HEK293 (cell line): Measurements from ENCODE around the gene EDEM1.

ENCODE experiments used
- CTCF ChIA-PET: fragments of 350-600 bp; formaldehyde crosslinking; extraction: SDS; loops from one replicate; lab custom pipeline; 2021; ENCODE audit warnings: antibody characterized with exemption; lab: Yijun Ruan, JAX
- POLR2A ChIA-PET: fragments of 300-600 bp; formaldehyde crosslinking; extraction: SDS; loops from one replicate; lab custom pipeline; 2020; ENCODE audit warnings: antibody characterized with exemption, inconsistent platforms; lab: Yijun Ruan, JAX
- H3K27ac ChIP-seq: fragments of 200-500 bp; sonication (Bioruptor generic); 2 replicates; pipeline ENCODE4 v1.5.1; 2014; ENCODE audit warnings: low read depth, low read length, control low read depth, inconsistent platforms; ENCODE audit errors: extremely low read depth
- H3K36me3 ChIP-seq, 2 experiments: fragments of 200-500 bp in 1 of 2; sonication (Bioruptor generic) in 1 of 2; 1 replicate in 1 of 2; 2 replicates in 1 of 2; pipeline ENCODE4 v1.5.1; 2014 to 2017; ENCODE audit warnings: inconsistent platforms in 2 of 2, low read length in 2 of 2; ENCODE audit not compliant: control insufficient read depth in 2 of 2, insufficient read depth in 1 of 2
- H3K4me1 ChIP-seq: fragments of 200-500 bp; sonication (Bioruptor generic); 2 replicates; pipeline ENCODE4 v1.5.1; 2014; ENCODE audit warnings: mild to moderate bottlenecking, low read length, inconsistent platforms; ENCODE audit not compliant: control insufficient read depth, insufficient read depth
- H3K4me3 ChIP-seq: 2 replicates; pipeline ENCODE4 v1.5.1; 2011; ENCODE audit warnings: low read depth, mild to moderate bottlenecking, control low read depth, low read length, moderate library complexity
- H3K9me3 ChIP-seq: fragments of 200-500 bp; sonication (Bioruptor generic); 2 replicates; pipeline ENCODE4 v1.5.1; 2014; ENCODE audit warnings: low read depth, low read length, inconsistent platforms; ENCODE audit not compliant: control insufficient read depth, insufficient read depth
- CTCF ChIP-seq: fragments of 450-650 bp; formaldehyde crosslinking; IDR thresholded peaks from 2 replicates; pipeline ENCODE4 v1.5.1; 2016; ENCODE audit warnings: missing biosample characterization, missing genetic modification characterization
- PBX3 ChIP-seq: sonication (generic); formaldehyde crosslinking; IDR thresholded peaks from 2 replicates; pipeline ENCODE4 v1.8.1; 2022; ENCODE audit warnings: mild to moderate bottlenecking, moderate library complexity, missing genetic modification reagents
- PRDM6 ChIP-seq: fragments of 450-650 bp; formaldehyde crosslinking; IDR thresholded peaks from 2 replicates; pipeline ENCODE4 v1.5.1; 2017; ENCODE audit warnings: missing biosample characterization, missing genetic modification characterization
- WT1 ChIP-seq: fragments of 450-650 bp; formaldehyde crosslinking; IDR thresholded peaks from 2 replicates; pipeline ENCODE4 v1.5.1; 2016; ENCODE audit warnings: missing biosample characterization, missing genetic modification characterization
- ZBTB10 ChIP-seq: fragments of 450-650 bp; formaldehyde crosslinking; IDR thresholded peaks from 2 replicates; pipeline ENCODE4 v1.5.1; 2016; ENCODE audit warnings: missing biosample characterization, missing genetic modification characterization
- ZBTB20 ChIP-seq: fragments of 450-650 bp; formaldehyde crosslinking; IDR thresholded peaks from 2 replicates; pipeline ENCODE4 v1.5.1; 2016; ENCODE audit warnings: missing biosample characterization, missing genetic modification characterization
- ZFP3 ChIP-seq: fragments of 450-650 bp; formaldehyde crosslinking; IDR thresholded peaks from 2 replicates; pipeline ENCODE4 v1.5.1; 2016; ENCODE audit warnings: low read depth, missing biosample characterization, missing genetic modification characterization
- ZNF138 ChIP-seq: fragments of 450-650 bp; formaldehyde crosslinking; IDR thresholded peaks from 2 replicates; pipeline ENCODE4 v1.5.1; 2016; ENCODE audit warnings: missing biosample characterization, missing genetic modification characterization, borderline replicate concordance
- ZNF140 ChIP-seq: fragments of 450-650 bp; formaldehyde crosslinking; IDR thresholded peaks from 2 replicates; pipeline ENCODE4 v1.5.1; 2016; ENCODE audit warnings: missing biosample characterization, missing genetic modification characterization
- ZNF223 ChIP-seq: fragments of 450-650 bp; formaldehyde crosslinking; IDR thresholded peaks from 2 replicates; pipeline ENCODE4 v1.5.1; 2016; ENCODE audit warnings: missing biosample characterization, missing genetic modification characterization
- ZNF239 ChIP-seq: fragments of 450-650 bp; formaldehyde crosslinking; IDR thresholded peaks from 2 replicates; pipeline ENCODE4 v1.5.1; 2016; ENCODE audit warnings: missing biosample characterization, missing genetic modification characterization
- ZNF266 ChIP-seq: fragments of 450-650 bp; formaldehyde crosslinking; IDR thresholded peaks from 2 replicates; pipeline ENCODE4 v1.5.1; 2016; ENCODE audit warnings: missing biosample characterization, missing genetic modification characterization, low read depth
- ZNF302 ChIP-seq: fragments of 450-650 bp; formaldehyde crosslinking; IDR thresholded peaks from 2 replicates; pipeline ENCODE4 v1.5.1; 2016; ENCODE audit warnings: missing biosample characterization, missing genetic modification characterization, low read depth
- ZNF654 ChIP-seq: fragments of 450-650 bp; formaldehyde crosslinking; IDR thresholded peaks from 2 replicates; pipeline ENCODE4 v1.5.1; 2016; ENCODE audit warnings: low read depth, missing biosample characterization, missing genetic modification characterization
- ZNF692 ChIP-seq: fragments of 450-650 bp; formaldehyde crosslinking; IDR thresholded peaks from 2 replicates; pipeline ENCODE4 v1.5.1; 2016; ENCODE audit warnings: missing biosample characterization, missing genetic modification characterization
- ZNF776 ChIP-seq: fragments of 450-650 bp; formaldehyde crosslinking; IDR thresholded peaks from 2 replicates; pipeline ENCODE4 v1.5.0; 2017; ENCODE audit warnings: missing biosample characterization, missing genetic modification characterization, borderline replicate concordance

Gene EDEM1

GRCh38 chr3:5222283-5223005 lies 34.9 kb downstream of the EDEM1 start:
- no peak overlapping the region for H3K4me3 ChIP-seq
- TF ChIP-seq ZNF266: no peak
- TF ChIP-seq ZNF138 (tag by site-specific recombination): no peak
- TF ChIP-seq ZBTB20: no peak
- no peak for TF ChIP-seq ZNF302 (tag by site-specific recombination)
- no peak for TF ChIP-seq ZNF692 (tag by site-specific recombination)
- TF ChIP-seq ZBTB10 (tag by site-specific recombination): no peak
- no peak for TF ChIP-seq ZNF654
- no peak for TF ChIP-seq PRDM6
- no peak for TF ChIP-seq ZFP3 (tag by site-specific recombination)
- no peak for TF ChIP-seq ZNF140
- TF ChIP-seq PBX3 (CRISPR knock-in tag): no peak
- no peak for TF ChIP-seq ZNF776 (tag by site-specific recombination)
- no peak for TF ChIP-seq ZNF223 (tag by site-specific recombination)
- TF ChIP-seq WT1 (tag by site-specific recombination): no peak
- no peaks in the 10 kb centered on the region for H3K9me3 ChIP-seq
- H3K36me3 ChIP-seq: peaks cover 0 to 24% of the 10 kb centered on the region in 2 experiments; a peak in 1 of 3 replicates
- ChIA-PET POLR2A (no interaction called here), CTCF (interaction anchor here (0.7 to 2.0 kb wide), 2 partner anchors 10 to 49 kb away, joined by 4 to 7 read pairs; no protein-coding TSS in a partner anchor)
- no peaks in the 10 kb centered on the region for H3K4me1 ChIP-seq
- no peak overlapping the region for H3K27ac ChIP-seq

- ChIA-PET CTCF (interaction anchor here (0.6 to 1.2 kb wide), 6 partner anchors 147 to 608 kb away, joined by 3 to 5 read pairs (median 3); no protein-coding TSS in a partner anchor), POLR2A (no interaction called here)
- H3K27ac ChIP-seq: no peak overlapping the region
Measured at GRCh38 chr3:5226783-5227182, 39.3 kb downstream of the EDEM1 start.

More at GRCh38 chr3:5226783-5227182, 39.3 kb downstream of the EDEM1 start:
- no peaks in the 10 kb centered on the region for H3K36me3 ChIP-seq
- TF ChIP-seq CTCF (tag by site-specific recombination) (0 out of 2 replicates have a peak, but pooled peaks have one; percentile 12), ZNF654 (peak; percentile 73), ZNF239 (tag by site-specific recombination) (no peak), ZNF138 (tag by site-specific recombination) (no peak)
- H3K4me1 ChIP-seq: no peaks in the 10 kb centered on the region
- H3K9me3 ChIP-seq: no peaks in the 10 kb centered on the region
- H3K4me3 ChIP-seq: no peak overlapping the region
